OCI-LY7 (cell line): ENCODE data around the gene CCDC102A. TPM values are rescaled to one million over a fixed set of nuclear protein-coding genes. Genes with fewer than 3 reads are reported as not detected.

Source experiments
- BruUV-seq: library from RNA; stranded (reverse); fragments of 400-500 nt; replicated peaks from 2 replicates; lab custom pipeline; 2021; lab: Mats Ljungman, UMichigan
- CTCF ChIA-PET: fragments of 300-600 bp; sonication (Branson Sonifier 250); formaldehyde crosslinking; loops from one replicate; lab custom pipeline; 2022; ENCODE audit warnings: antibody characterized with exemption; ENCODE audit not compliant: unreplicated experiment; lab: Charles Lee
- POLR2A ChIA-PET: fragments of 300-600 bp; sonication (Branson Sonifier 250); formaldehyde crosslinking; loops from one replicate; lab custom pipeline; 2022; ENCODE audit warnings: antibody characterized with exemption; lab: Charles Lee
- DNase-seq: peaks from one replicate; pipeline ENCODE4 v3.0.0-alpha.2; 2015; ENCODE audit warnings: low spot score
- H2AFZ ChIP-seq: fragments of 200-600 bp; sonication (generic), shearing (Covaris generic); 2 replicates; pipeline ENCODE4 v1.6.1; 2014; ENCODE audit warnings: mild to moderate bottlenecking, antibody characterized with exemption, low read length, moderate library complexity
- H3K27ac ChIP-seq: fragments of 200-600 bp; sonication (generic); 2 replicates; pipeline ENCODE4 v1.5.1; 2014; ENCODE audit warnings: mixed run types, low read depth, mild to moderate bottlenecking, moderate library complexity, low read length, inconsistent platforms; ENCODE audit not compliant: poor library complexity, severe bottlenecking
- H3K36me3 ChIP-seq: fragments of 200-600 bp; sonication (generic); 2 replicates; pipeline ENCODE4 v1.6.1; 2014; ENCODE audit warnings: mild to moderate bottlenecking, antibody characterized with exemption, low read length, moderate library complexity, mixed read lengths; ENCODE audit not compliant: insufficient read depth
- H3K4me1 ChIP-seq: fragments of 200-600 bp; sonication (generic); 2 replicates; pipeline ENCODE4 v1.5.1; 2014; ENCODE audit warnings: mild to moderate bottlenecking, low read length; ENCODE audit not compliant: insufficient read depth, poor library complexity, severe bottlenecking
- H3K4me2 ChIP-seq: fragments of 200-600 bp; sonication (generic); 2 replicates; pipeline ENCODE4 v1.6.1; 2014; ENCODE audit warnings: mild to moderate bottlenecking, low read length
- H3K4me3 ChIP-seq: fragments of 200-600 bp; sonication (generic); 2 replicates; pipeline ENCODE4 v1.5.1; 2014; ENCODE audit warnings: mild to moderate bottlenecking, low read depth, low read length; ENCODE audit not compliant: poor library complexity, severe bottlenecking
- H3K79me2 ChIP-seq: fragments of 200-600 bp; sonication (generic); 2 replicates; pipeline ENCODE4 v1.6.1; 2016; ENCODE audit warnings: low read depth, mild to moderate bottlenecking, low read length, moderate library complexity, mixed read lengths; ENCODE audit not compliant: insufficient read depth
- H3K9me2 ChIP-seq: fragments of 200-600 bp; sonication (generic); 2 replicates; pipeline ENCODE4 v1.6.1; 2016; ENCODE audit warnings: mild to moderate bottlenecking, low read length, mixed read lengths; ENCODE audit not compliant: insufficient read depth
- H3K9me3 ChIP-seq: fragments of 200-600 bp; sonication (generic); 2 replicates; pipeline ENCODE4 v1.6.1; 2014; ENCODE audit warnings: mild to moderate bottlenecking, mixed run types, low read length, mixed read lengths
- H4K20me1 ChIP-seq: fragments of 200-600 bp; sonication (generic); 2 replicates; pipeline ENCODE4 v1.6.1; 2014; ENCODE audit warnings: mild to moderate bottlenecking, antibody characterized with exemption, low read length, moderate library complexity, mixed read lengths; ENCODE audit not compliant: insufficient read depth
- EZH2phosphoT487 ChIP-seq: fragments of 200-600 bp; sonication (generic); IDR thresholded peaks from 2 replicates; pipeline ENCODE4 v1.6.1; 2018; ENCODE audit warnings: low read depth, borderline replicate concordance, mild to moderate bottlenecking, mixed run types, antibody characterized with exemption, low read length, moderate library complexity, mixed read lengths
- intact Hi-C: fragments of 100-400 bp; cut with micrococcal nuclease; formaldehyde crosslinking; loops from one replicate; pipeline ENCODE4 v1.10.0; 2022; ENCODE audit not compliant: unreplicated experiment
- total RNA-seq, 2 experiments: library from RNA; depleted of rRNA in 1 of 2; stranded (reverse); fragments of >200 nt in 1 of 2; shearing (Covaris generic) in 1 of 2; gene quantifications; 2 replicates each; pipeline ENCODE4 v1.2.3, GENCODE V29; 2014 to 2022
- TF ChIP-seq, protein P1 (sequence below): fragments of 200-600 bp; sonication (generic); conservative IDR thresholded peaks from 2 replicates; pipeline ENCODE4 v1.5.1; 2014; ENCODE audit warnings: mild to moderate bottlenecking, antibody characterized with exemption, low read length, moderate library complexity, mixed read lengths

CCDC102A gene
- total RNA-seq, 2 experiments from 2014 or later, result 4.2 to 7.1 TPM

GRCh38 chr16:57575468-57576277 is 39.3 kb upstream of the CCDC102A start:
- TF ChIP-seq, protein P1, sequence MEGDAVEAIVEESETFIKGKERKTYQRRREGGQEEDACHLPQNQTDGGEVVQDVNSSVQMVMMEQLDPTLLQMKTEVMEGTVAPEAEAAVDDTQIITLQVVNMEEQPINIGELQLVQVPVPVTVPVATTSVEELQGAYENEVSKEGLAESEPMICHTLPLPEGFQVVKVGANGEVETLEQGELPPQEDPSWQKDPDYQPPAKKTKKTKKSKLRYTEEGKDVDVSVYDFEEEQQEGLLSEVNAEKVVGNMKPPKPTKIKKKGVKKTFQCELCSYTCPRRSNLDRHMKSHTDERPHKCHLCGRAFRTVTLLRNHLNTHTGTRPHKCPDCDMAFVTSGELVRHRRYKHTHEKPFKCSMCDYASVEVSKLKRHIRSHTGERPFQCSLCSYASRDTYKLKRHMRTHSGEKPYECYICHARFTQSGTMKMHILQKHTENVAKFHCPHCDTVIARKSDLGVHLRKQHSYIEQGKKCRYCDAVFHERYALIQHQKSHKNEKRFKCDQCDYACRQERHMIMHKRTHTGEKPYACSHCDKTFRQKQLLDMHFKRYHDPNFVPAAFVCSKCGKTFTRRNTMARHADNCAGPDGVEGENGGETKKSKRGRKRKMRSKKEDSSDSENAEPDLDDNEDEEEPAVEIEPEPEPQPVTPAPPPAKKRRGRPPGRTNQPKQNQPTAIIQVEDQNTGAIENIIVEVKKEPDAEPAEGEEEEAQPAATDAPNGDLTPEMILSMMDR, result no peak
- intact Hi-C loops, result loop anchor here (1.0 to 10.0 kb wide), 3 partner anchors 74 to 429 kb away; partner anchors contain the start of genes USB1 and ZNF319
- no peak overlapping the region for H2AFZ ChIP-seq
- H3K4me3 ChIP-seq, result no peak overlapping the region
- no peaks in the 10 kb centered on the region for H3K36me3 ChIP-seq
- no peaks in the 10 kb centered on the region for H3K9me3 ChIP-seq
- ChIA-PET CTCF (interaction anchor here (1.1 kb wide), 1 partner anchor 62 kb away, joined by 3 read pairs; no protein-coding TSS in a partner anchor), POLR2A (interaction anchor here (1.1 kb wide), 1 partner anchor 22 kb away, joined by 4 read pairs; no protein-coding TSS in a partner anchor)
- H3K9me2 ChIP-seq, result no peaks in the 10 kb centered on the region
- BruUV-seq, result no TSS peak
- H4K20me1 ChIP-seq, result no peaks in the 10 kb centered on the region
- no peak for DNase-seq
- no peaks in the 10 kb centered on the region for H3K4me1 ChIP-seq
- no peak overlapping the region for H3K27ac ChIP-seq
- no peak overlapping the region for H3K4me2 ChIP-seq
- H3K79me2 ChIP-seq, result no peaks in the 10 kb centered on the region

GRCh38 chr16:57574646-57575467 is 38.5 kb upstream of the CCDC102A start:
- Histone ChIP-seq H3K4me2 (no peak overlapping the region), H3K79me2 (no peaks in the 10 kb centered on the region), H4K20me1 (no peaks in the 10 kb centered on the region), H3K4me3 (no peak overlapping the region), H3K4me1 (no peaks in the 10 kb centered on the region), H3K36me3 (no peaks in the 10 kb centered on the region), H3K27ac (no peak overlapping the region), H3K9me3 (no peaks in the 10 kb centered on the region), H2AFZ (no peak overlapping the region), H3K9me2 (no peaks in the 10 kb centered on the region)
- BruUV-seq, result no TSS peak
- CTCF ChIA-PET, result interaction anchor here (1.1 kb wide), 1 partner anchor 63 kb away, joined by 3 read pairs; no protein-coding TSS in a partner anchor
- POLR2A ChIA-PET, result no interaction called here
- intact Hi-C loops, result loop anchor here (5.0 to 10.0 kb wide), 2 partner anchors 147 to 430 kb away; partner anchors contain the start of genes USB1 and ZNF319
- TF ChIP-seq, protein P1, result no peak
- TF ChIP-seq EZH2phosphoT487, result no peak
- no peak for DNase-seq
